HG02588 (cell line): ENCODE measurements around the gene GTPBP2.
"Not testable (repeated sequence)": the region's sequence is repeated elsewhere in the genome, so short reads cannot be mapped to it uniquely, and the experiment has no call there.

ENCODE experiments used
- ATAC-seq: cut with Tn5 transposase; IDR thresholded peaks from one replicate; pipeline ENCODE4 v1.9.1; 2021; ENCODE audit warnings: mild to moderate bottlenecking, moderate library complexity; ENCODE audit not compliant: unreplicated experiment

The GTPBP2 gene

DNA sequence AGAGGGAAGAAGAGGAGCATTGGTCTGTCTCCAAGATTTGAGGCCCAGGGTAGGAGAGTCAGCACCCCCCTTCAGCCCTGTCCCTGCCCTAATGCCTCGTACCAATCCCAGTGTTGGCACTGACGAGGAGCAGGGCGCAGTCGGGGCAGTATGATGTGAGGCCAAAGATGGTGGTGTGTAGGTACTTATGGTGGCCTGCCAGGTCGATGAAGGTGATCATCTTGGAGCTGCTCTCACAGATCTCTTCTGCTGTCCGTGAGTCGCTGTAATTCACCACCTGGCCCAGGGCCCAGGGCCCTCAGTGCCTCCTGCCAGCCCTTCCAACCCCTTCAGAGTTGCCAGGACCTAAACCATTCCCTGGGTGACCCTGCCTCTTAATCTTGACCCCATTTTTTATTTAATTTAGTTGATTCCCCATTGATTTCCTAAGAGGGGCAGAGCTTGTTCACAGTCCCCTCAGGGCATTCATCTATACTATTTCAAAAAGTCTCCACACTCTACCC is 4.2 kb downstream of the GTPBP2 start:
- no peak for ATAC-seq

DNA sequence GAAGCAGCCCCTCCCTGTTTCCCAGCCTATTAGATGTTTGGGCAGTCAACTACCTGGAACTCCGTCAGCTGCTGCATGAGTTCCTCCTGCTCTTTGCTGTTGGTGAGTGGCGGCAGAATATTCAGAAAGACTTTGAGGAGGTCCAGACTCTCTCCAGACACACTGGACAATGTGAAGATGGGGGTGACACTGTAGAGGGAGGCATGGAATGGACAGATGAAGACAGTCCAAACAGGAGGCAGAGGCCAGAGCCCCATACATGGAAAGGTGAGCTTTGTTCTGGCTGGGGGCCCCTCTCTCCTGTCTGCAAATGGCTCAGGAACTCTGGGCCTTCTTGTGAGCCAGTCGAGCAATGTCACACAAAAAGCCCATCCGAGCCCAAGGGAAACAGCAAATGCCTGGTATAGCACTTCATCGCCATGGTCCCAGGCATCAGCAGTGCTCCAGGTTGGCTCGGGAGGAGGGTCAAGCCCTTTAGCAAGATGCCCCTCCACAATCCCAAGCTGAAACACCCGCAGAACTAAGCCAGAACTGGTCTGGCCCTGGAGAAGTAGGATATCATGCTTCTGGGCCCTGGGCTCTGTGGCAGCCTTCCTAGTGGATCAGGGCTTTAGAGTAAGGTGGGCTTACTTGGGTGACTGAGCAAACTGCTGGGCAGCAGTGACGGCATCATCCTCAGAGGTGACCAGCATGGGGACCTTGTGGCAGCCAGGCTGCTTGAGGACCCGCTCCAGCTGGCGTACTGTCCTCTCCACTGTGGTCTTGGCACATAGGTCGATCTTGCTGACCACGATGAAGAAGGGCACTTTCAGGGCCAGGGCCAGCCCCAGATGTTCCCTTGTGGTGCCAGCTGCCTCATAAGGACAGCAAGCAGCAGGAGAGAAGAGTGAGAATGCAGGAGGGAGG is 4.9 kb downstream of the GTPBP2 start:
- ATAC-seq = no peak

GRCh38 chr6:43622541-43622940 is 6.5 kb downstream of the GTPBP2 start:
- ATAC-seq = no peak

DNA sequence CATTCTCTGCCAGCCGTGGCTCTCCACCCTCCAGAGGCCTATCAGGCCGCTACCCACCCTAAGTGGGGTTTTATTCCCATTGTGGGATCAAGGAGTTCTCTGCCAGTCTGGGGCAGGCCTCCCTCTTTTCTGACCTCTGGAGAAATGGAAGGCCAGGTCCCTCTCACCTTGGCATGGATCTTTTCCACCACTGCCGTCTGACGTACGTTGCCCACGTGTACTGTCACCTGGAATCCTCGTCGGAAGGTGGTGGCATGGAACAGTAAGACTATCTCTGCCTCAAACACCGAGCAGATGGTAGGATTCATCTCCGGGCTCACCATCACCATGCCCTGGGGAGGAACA is 7.3 kb downstream of the GTPBP2 start:
- no peak for ATAC-seq

DNA sequence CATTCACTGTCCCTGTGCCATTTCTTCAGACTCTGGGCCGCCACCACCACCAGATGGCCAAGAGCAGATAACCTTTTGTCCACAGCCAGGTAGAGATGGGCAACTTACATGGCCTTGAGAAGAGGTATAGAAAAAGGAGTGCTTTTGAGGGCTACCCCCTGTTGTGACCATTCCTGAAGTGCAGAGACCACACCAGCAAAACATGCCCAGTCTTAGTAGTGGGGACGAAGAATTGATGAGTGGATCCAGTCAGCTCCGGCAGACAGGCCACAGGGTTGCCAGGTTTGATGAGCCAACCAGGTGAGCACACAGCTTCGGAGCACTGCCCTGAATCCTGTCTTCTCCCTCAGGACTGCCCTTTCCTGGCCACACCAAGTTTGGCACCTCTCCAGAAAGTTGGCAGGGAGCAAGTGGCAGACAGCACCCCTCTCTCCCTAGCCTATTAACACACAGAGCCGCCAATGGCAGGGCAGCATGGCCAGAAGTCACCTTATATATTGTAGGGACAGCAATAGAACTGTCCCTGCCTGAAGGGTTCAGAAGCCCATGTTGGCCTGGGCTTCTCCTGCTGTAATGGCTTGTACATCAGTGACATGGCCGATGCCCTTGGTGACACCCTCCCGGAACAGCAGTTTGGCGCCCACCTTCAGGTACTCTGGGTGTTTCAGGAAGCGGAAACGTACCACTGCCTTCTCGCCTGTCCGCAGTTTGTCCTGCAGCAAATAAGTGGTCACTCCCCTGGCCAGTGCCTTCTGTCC is 7.8 kb downstream of the GTPBP2 start:
- no peak for ATAC-seq

- ATAC-seq = no peak
Measured at GRCh38 chr6:43616725-43617472, 12.2 kb downstream of the GTPBP2 start.

GRCh38 chr6:43614396-43614730 is 14.7 kb downstream of the GTPBP2 start:
- ATAC-seq = no peak

DNA sequence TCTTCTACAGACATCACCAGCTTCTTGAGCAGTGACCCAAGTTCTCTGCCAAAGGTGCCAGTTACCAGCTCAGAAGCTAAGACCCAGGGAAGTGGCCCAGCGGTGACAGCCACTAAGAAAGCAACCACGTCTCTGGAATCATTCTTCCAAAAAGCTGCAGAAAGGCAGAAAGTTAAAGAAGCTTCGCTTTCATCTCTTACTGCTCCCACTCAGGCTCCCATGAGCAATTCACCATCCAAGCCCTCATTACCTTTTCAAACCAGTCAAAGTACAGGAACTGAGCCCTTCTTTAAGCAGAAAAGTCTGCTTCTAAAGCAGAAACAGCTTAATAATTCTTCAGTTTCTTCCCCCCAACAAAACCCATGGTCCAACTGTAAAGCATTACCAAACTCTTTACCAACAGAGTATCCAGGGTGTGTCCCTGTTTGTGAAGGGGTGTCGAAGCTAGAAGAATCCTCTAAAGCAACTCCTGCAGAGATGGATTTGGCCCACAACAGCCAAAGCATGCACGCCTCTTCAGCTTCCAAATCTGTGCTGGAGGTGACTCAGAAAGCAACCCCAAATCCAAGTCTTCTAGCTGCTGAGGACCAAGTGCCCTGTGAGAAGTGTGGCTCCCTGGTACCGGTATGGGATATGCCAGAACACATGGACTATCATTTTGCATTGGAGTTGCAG is 15.2 kb downstream of the GTPBP2 start:
- ATAC-seq = no peak

GRCh38 chr6:43610431-43610830 is 18.6 kb downstream of the GTPBP2 start:
- ATAC-seq = no peak

GRCh38 chr6:43609402-43609801 is 19.7 kb downstream of the GTPBP2 start:
- no peak for ATAC-seq

DNA sequence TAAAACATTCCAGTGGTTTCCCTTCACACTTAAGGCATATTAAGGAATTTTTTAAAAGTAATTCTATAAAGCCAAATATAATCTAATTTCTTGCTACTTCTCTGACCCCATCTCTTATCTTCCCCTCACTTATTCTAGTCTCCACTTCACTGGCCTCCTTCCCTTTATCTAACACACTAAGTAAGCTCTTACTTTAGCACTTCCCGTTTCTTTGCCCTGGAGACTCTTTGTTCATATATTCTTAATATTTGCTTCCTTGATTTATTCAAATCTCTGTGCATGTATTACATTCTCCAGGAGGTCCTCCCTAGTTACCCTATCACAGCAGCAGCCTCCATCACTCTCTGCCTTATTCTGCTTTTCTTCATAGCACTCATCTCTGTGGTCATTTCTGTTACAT is 20.3 kb downstream of the GTPBP2 start:
- ATAC-seq = no peak

- no peak for ATAC-seq
Measured at GRCh38 chr6:43608310-43608763, 20.7 kb downstream of the GTPBP2 start.

DNA sequence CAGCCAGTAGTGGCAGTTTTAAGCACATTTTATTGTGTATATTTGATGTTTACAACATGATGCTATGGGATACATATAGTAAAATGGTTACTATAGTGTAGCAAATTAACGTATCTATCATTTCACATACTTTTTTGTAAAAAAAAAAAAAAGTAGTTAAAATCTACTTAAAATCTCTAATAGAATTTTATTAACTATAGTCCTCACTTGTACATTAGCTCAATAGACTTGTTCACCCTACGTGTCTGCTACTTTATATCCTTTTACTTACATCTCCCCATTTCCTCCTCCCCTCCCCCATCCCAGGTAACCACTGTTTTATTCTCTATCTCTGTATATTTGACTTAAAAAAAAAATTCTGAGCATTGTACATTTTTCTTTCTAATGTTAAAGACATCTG is 23.0 kb downstream of the GTPBP2 start:
- ATAC-seq = no peak

DNA sequence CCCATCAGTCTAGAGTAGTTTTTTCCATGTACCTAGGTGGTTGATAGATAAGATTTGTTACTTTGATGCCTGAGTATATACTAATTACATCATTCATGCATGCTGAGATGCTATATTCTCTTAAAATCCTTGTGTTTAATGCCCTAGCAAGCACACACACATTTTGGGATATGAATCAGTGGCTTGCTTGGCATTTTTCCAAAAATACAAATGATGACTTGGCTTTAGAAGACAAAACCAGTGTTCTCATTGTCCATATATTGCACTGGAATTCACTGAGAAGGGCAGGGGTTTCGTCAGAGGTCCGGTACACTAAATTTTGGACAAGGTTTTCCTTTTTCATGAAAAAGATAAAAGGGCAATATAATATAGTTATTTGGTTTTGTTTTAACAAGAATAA is 24.9 kb downstream of the GTPBP2 start:
- no peak for ATAC-seq

DNA sequence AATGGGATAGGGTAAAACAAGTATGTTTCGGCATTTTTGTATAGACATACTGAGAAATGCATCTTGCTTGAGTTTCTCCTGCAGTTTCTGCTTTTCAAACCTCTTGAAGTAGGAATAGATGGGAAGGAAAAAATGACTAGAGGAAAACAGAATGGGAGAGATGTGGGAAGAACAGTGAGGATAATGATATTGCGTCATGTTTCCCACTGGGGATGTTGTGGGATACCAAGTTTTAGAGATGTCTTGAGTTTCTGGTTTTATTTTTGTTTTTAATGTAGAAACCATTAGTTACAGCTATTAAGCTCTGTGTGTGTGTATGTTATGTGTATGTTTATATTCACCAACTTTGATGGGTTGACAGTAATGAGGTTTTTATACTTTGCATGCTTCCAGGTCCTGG is 28.5 kb downstream of the GTPBP2 start:
- ATAC-seq = no peak

DNA sequence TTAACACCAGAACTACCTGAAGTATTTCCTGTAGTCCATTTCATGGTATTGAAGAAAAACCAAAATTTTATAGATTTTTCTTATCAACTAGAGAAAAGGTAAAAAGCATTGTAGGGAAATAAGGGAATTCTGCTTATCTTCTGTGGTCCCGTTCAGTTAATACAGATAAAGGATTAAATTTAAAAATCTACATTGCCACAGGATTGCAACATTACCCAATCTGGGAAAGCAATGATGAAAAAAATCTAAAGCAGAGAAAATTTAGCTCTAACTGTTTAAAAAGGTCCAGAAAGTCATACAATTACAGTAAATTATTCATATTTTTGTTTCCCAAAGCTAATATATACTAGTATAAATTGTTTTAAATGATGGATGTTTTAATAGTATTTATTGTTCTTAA is 35.1 kb downstream of the GTPBP2 start:
- no peak for ATAC-seq

DNA sequence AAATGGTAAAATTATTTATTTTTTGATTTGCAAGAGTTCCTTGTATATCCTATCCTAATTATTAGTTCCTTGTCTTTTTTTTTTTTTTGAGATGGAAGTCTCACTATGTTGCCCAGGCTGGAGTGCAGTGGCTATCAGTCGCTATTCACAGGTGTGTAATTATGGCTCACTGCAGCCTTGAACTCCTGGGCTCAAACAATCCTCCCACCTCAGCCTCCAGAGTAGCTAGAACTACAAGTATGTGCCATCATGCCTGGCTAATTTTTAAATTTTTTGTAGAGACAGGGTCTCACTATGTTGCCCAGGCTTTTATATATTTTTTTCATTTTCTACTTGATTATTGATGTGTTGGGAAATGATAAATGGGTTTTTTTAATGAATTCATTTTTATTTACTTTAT is 39.5 kb downstream of the GTPBP2 start:
- not testable (repeated sequence) for ATAC-seq

DNA sequence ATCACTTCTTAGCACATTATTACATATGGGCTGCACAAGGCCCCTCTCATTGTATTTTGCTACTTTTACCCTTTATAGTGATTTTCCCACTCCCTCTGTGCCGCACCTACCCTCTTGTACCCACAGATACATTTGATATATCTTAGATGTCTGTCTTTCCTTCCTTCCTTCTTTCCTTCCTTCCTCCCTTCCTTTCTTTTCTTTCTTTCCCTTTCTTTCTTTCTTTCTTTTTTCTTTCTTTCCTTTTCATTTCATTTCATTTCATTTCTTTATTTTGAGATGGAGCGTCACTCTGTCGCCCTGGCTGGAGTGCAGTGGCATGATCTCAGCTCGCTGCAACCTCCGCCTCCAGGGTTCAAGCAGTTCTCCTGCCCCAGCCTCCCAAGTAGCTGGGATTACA is 40.9 kb downstream of the GTPBP2 start:
- ATAC-seq = no peak

GRCh38 chr6:43584892-43585570 is 44.0 kb downstream of the GTPBP2 start:
- no peak for ATAC-seq

DNA sequence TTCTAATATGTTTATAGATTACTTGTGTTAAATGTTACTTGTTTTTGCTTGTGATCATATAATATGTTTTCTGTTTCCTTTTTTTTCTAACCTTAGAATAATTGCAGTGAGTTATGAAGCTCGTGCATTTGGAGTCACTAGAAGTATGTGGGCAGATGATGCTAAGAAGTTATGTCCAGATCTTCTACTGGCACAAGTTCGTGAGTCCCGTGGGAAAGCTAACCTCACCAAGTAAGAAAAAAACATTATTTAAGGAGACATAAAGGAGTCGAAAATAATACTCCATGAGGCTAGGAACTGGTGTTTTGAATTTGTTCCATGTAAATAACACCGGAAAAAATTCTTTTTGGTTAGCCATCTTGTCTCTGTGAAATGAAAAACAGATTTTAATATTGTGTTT is 46.2 kb downstream of the GTPBP2 start:
- ATAC-seq = no peak
